LNCaP clone FGC (cell line): Measurements from ENCODE around the gene SMOC2.

Source experiments
- DNase-seq: peaks from one replicate; pipeline ENCODE4 v3.0.0-alpha.2; 2011; ENCODE audit warnings: low read depth
- H3K4me3 ChIP-seq: 2 replicates; pipeline ENCODE4 v1.5.1; 2011; ENCODE audit warnings: mild to moderate bottlenecking, low read depth, low read length, control low read depth
- TF ChIP-seq, protein P1 (sequence below): IDR thresholded peaks from 2 replicates; pipeline ENCODE4 v1.5.1; 2012; ENCODE audit warnings: mild to moderate bottlenecking; ENCODE audit not compliant: control insufficient read depth, insufficient read depth; ENCODE audit errors: extremely low read depth

Gene SMOC2

DNA sequence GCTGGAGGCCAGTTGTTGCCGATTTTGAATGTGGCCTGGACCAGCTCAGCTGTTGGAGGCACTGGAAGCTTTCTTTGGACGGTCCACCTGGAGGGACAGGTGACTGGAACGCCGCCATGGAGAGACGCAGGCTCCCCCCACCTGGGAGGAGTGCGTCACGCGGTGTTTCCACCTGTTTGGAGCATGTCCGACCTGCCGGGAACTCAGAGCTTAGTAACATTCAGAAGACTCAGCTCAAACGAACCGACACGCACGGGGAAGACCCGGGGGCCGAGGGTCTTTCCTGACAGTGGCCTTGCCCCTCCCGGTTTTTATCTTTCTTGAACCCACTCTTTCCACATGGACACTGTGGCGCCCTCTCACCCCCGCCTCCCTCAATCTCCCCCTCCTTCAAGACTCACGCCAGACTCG is 141.6 kb downstream of the SMOC2 start:
- TF ChIP-seq, protein P1, sequence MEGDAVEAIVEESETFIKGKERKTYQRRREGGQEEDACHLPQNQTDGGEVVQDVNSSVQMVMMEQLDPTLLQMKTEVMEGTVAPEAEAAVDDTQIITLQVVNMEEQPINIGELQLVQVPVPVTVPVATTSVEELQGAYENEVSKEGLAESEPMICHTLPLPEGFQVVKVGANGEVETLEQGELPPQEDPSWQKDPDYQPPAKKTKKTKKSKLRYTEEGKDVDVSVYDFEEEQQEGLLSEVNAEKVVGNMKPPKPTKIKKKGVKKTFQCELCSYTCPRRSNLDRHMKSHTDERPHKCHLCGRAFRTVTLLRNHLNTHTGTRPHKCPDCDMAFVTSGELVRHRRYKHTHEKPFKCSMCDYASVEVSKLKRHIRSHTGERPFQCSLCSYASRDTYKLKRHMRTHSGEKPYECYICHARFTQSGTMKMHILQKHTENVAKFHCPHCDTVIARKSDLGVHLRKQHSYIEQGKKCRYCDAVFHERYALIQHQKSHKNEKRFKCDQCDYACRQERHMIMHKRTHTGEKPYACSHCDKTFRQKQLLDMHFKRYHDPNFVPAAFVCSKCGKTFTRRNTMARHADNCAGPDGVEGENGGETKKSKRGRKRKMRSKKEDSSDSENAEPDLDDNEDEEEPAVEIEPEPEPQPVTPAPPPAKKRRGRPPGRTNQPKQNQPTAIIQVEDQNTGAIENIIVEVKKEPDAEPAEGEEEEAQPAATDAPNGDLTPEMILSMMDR: no peak
- no peak for DNase-seq
- no peak overlapping the region for H3K4me3 ChIP-seq

DNA sequence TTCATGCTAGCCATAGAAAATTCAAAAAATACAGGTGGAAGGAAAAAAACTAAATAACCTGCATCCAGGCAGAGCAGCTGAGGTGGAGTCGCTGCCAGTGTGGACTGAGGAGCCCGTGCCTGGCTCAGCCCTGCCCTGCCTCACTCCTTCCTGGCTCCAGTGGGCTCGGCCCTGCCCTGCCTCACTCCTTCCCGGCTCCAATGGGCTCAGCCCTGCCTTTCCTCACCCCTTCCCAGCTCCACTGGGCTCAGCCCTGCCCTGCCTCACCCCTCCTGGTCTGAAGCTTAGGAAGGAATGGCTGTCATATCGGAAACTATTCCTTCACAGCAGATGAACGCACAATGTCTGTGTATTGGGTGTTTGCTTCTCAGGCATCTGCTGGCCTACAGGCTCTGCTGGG is 142.1 kb downstream of the SMOC2 start:
- TF ChIP-seq, protein P1: no peak
- H3K4me3 ChIP-seq: no peak overlapping the region
- no peak for DNase-seq

DNA sequence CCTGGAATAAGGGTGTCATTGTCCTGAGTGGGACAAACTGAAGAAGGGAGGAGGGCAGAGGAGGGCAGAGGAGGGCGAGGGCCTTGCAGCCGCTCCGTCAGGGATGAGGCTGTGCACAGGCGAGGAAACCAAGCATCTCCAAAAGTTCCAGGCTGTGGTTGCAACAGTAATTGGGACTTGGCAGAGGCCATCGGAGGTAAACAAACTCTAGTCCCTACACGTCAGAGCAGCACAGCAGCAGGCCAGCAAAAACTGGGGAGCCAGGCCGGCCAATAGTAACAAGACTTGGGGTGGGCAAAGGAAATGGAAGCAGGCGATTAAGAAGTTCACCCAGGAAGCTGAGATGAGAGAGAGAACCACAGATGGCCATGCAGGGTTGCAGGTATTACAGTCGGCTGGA is 142.8 kb downstream of the SMOC2 start:
- TF ChIP-seq, protein P1: no peak
- DNase-seq: no peak
- H3K4me3 ChIP-seq: no peak overlapping the region

- no peak for DNase-seq
- TF ChIP-seq, protein P1: no peak
- H3K4me3 ChIP-seq: no peak overlapping the region
Measured at GRCh38 chr6:168584249-168584648, 143.3 kb downstream of the SMOC2 start.

DNA sequence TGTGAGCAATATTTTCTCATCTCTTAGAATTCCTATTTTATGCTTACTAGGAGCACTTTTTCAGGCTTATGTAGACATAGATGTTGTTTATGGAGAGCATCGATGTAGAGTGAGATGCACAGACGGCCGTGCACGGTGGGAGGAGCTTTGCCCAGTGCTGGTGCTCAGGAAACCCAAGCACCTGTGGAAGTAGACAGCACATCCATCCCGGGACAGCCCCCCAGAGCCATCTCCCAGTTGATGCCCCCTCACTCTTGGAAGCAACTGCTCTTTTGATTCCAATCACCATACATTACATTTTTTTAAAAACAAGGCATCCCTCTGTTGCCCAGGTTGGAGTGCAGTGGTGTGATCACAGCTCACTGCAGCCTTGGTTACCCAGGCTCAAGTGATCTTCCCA is 143.7 kb downstream of the SMOC2 start:
- DNase-seq: no peak
- TF ChIP-seq, protein P1: no peak

DNA sequence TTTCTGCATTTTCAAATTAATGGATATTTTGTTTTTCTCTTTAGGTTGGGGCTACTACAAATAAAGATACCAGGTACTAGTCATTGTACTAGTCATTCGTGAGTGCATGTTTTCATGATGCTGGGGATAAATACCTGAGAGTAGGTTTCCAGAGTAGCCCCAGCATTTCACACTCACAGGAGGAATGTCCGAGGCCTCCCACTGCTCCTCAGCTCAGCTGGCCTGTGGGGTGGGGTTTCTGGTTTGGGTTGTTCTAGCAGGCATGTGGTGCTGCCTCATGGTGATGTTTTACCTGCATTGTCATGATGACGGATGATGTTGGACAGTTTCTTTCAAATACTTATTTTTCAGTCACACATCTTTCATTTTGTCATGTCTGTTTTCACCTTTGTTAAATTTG is 144.5 kb downstream of the SMOC2 start:
- DNase-seq: no peak
- H3K4me3 ChIP-seq: no peak overlapping the region
- TF ChIP-seq, protein P1: no peak

More for the DNA sequence above, 143.7 kb downstream of the SMOC2 start:
- no peak overlapping the region for H3K4me3 ChIP-seq

DNA sequence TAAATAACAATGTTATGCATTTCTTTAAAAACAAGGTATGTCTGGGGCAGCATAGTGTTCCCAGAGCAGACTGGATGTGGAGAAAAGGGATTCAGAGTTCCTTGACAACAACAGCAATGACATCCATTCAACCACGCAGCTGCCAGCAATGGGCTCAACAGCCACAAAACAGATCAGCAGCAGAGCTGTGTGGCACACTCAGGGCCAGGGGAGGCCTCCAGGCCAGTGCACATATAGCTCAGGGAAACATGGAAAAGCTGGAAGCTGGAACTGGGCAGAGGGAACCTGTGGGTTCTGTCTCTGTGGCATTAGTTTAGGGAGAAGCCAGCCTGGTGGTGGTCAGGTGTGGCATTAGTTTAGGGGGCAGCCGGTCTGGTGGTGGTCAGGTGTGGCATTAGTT is 148.3 kb downstream of the SMOC2 start:
- H3K4me3 ChIP-seq: no peak overlapping the region
- DNase-seq: no peak
- TF ChIP-seq, protein P1: no peak
